Effector memory CD8-positive, alpha-beta T cell (primary cell): ENCODE results near the gene MAOA.
"Not testable (repeated sequence)": the region's sequence is repeated elsewhere in the genome, so short reads cannot be mapped to it uniquely, and the experiment has no call there.

ENCODE experiments used
- ATAC-seq: fragments of 150-1000 bp; cut with Tn5 transposase; replicated peaks from 2 replicates; pipeline ENCODE4 v1.10.0; 2021; ENCODE audit warnings: mild to moderate bottlenecking, moderate library complexity
- DNase-seq, 3 experiments: peaks; one replicate each; pipeline ENCODE4 v3.0.0; 2021
- H3K27ac Mint-ChIP-seq, 2 donors: one replicate each; pipeline ENCODE4 v1.8.0; 2022; ENCODE audit warnings: mild to moderate bottlenecking in 2 of 2, mixed read lengths in 2 of 2, moderate library complexity in 2 of 2
- H3K27me3 Mint-ChIP-seq, 2 donors: one replicate each; pipeline ENCODE4 v1.8.0; 2022; ENCODE audit warnings: mixed read lengths in 2 of 2
- H3K36me3 Mint-ChIP-seq: one replicate; pipeline ENCODE4 v1.8.0; 2022; ENCODE audit warnings: mild to moderate bottlenecking, moderate library complexity, mixed read lengths; ENCODE audit not compliant: insufficient read depth
- H3K4me1 Mint-ChIP-seq, 2 donors: one replicate each; pipeline ENCODE4 v1.8.0; 2022; ENCODE audit warnings: low read depth in 2 of 2, mixed read lengths in 2 of 2
- H3K4me3 Mint-ChIP-seq, 2 donors: one replicate each; pipeline ENCODE4 v1.8.0; 2022; ENCODE audit warnings: mild to moderate bottlenecking in 2 of 2, mixed read lengths in 2 of 2, moderate library complexity in 2 of 2
- H3K9me3 Mint-ChIP-seq, 2 donors: one replicate each; pipeline ENCODE4 v1.8.0; 2022; ENCODE audit warnings: mixed read lengths in 2 of 2

Gene MAOA

DNA sequence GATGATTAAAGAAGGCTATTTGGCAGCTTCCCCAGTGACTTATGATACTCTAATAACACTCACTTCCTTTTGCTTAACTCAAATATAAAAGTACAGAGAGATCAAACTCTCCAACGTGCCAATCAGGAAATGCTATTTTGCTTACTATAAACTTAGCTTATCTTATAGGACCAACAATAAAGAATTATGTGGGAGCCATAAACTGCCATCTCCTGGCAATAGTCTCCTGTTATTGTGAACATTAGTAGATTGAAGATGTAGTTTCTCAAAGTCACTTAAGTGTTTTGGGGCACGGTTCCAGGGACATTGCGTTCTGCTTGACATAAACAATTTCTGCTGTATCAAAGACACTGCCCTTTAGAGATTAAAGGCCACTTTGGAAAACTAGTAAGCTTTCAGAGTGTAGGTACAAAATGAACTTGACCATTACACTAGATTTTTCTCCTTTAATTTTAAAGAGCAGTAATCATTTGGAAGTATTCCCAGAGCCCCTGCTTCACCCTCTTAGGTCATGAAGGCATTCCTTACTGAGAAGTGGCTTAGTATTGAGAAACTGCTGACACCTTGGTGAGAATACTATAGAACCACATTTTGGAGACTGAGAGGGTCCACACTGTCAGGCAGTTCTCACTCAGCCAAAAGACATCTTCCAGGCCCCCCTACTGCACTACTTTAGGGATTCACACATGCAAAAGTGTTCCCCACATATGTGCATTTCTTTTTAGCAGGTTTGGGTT lies 51.9 kb downstream of the MAOA start:
- Mint-ChIP-seq H3K4me3 (no peak overlapping the region), H3K9me3 (no peaks in the 10 kb centered on the region), H3K27ac (no peak overlapping the region), H3K4me1 (no peaks in the 10 kb centered on the region), H3K27me3 (peaks cover 5 to 8% of the 10 kb centered on the region in 2 donors), H3K36me3 (no peaks in the 10 kb centered on the region)
- ATAC-seq: no peak
- DNase-seq: no peak

GRCh38 chrX:43716144-43716543 lies 60.0 kb downstream of the MAOA start:
- no peaks in the 10 kb centered on the region for H3K4me1 Mint-ChIP-seq
- no peaks in the 10 kb centered on the region for H3K9me3 Mint-ChIP-seq
- H3K4me3 Mint-ChIP-seq: no peak overlapping the region
- DNase-seq: no peak
- no peaks in the 10 kb centered on the region for H3K27me3 Mint-ChIP-seq
- no peak overlapping the region for H3K27ac Mint-ChIP-seq
- no peaks in the 10 kb centered on the region for H3K36me3 Mint-ChIP-seq
- ATAC-seq: no peak

DNA sequence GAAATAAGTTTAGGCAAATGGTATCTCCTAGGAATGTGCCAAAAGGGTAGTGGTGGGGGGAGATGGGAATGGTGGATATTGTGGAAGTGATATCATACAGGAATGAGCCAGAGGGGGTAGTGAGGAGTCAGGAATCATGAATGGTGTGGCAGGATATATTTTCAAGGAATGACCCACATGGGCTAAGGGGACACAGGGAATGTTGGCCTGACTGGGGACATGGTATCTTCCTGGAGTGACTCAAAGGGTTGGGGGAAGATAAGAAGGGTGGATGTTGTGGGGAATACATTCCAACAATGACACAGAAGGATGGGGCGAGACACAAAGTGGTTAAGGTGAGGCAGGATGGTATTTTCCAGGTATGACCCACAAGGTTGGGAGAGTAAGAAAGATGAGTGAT lies 60.6 kb downstream of the MAOA start:
- H3K4me1 Mint-ChIP-seq: no peaks in the 10 kb centered on the region
- H3K27ac Mint-ChIP-seq: no peak overlapping the region
- H3K9me3 Mint-ChIP-seq: no peaks in the 10 kb centered on the region
- no peaks in the 10 kb centered on the region for H3K36me3 Mint-ChIP-seq
- ATAC-seq: no peak
- no peak for DNase-seq
- no peak overlapping the region for H3K4me3 Mint-ChIP-seq
- H3K27me3 Mint-ChIP-seq: no peaks in the 10 kb centered on the region

- H3K27ac Mint-ChIP-seq: no peak overlapping the region
- H3K4me1 Mint-ChIP-seq: no peaks in the 10 kb centered on the region
- no peaks in the 10 kb centered on the region for H3K27me3 Mint-ChIP-seq
- ATAC-seq (no peak), DNase-seq (no peak)
- no peaks in the 10 kb centered on the region for H3K36me3 Mint-ChIP-seq
- no peak overlapping the region for H3K4me3 Mint-ChIP-seq
- H3K9me3 Mint-ChIP-seq: no peaks in the 10 kb centered on the region
Measured at GRCh38 chrX:43717161-43717560, 61.1 kb downstream of the MAOA start.

GRCh38 chrX:43718081-43718480 lies 62.0 kb downstream of the MAOA start:
- ATAC-seq (no peak), DNase-seq (no peak)
- H3K27ac Mint-ChIP-seq: no peak overlapping the region

DNA sequence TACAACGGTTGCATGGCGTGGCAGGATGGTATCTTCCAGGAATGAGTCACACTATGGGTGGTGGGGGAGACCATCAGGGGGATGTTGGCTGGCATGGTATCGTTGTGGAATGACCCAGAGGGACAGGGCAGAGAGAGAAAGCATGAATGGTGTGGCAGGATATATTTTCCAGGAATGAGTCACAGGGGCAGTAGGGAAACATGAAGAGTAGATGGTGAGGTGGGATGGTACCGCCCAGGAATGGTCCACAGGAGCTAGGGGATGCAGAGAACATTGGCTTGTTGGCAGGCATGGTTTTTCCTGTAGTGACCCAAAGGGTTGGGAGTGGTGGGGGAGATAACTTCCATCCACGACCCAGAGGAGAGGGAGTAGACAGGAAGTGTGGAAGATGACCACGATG lies 62.4 kb downstream of the MAOA start:
- H3K4me1 Mint-ChIP-seq: no peaks in the 10 kb centered on the region
- no peak overlapping the region for H3K27ac Mint-ChIP-seq
- H3K27me3 Mint-ChIP-seq: no peaks in the 10 kb centered on the region
- H3K36me3 Mint-ChIP-seq: no peaks in the 10 kb centered on the region
- no peak overlapping the region for H3K4me3 Mint-ChIP-seq
- DNase-seq (no peak), ATAC-seq (no peak)
- no peaks in the 10 kb centered on the region for H3K9me3 Mint-ChIP-seq

More at GRCh38 chrX:43718081-43718480, 62.0 kb downstream of the MAOA start:
- Mint-ChIP-seq H3K4me3 (no peak overlapping the region), H3K27me3 (no peaks in the 10 kb centered on the region), H3K36me3 (no peaks in the 10 kb centered on the region), H3K4me1 (no peaks in the 10 kb centered on the region), H3K9me3 (no peaks in the 10 kb centered on the region)

GRCh38 chrX:43718956-43719355 lies 62.9 kb downstream of the MAOA start:
- no peak overlapping the region for H3K27ac Mint-ChIP-seq
- ATAC-seq: no peak
- H3K9me3 Mint-ChIP-seq: no peaks in the 10 kb centered on the region
- no peaks in the 10 kb centered on the region for H3K27me3 Mint-ChIP-seq
- H3K4me1 Mint-ChIP-seq: no peaks in the 10 kb centered on the region
- H3K4me3 Mint-ChIP-seq: no peak overlapping the region
- DNase-seq: no peak
- H3K36me3 Mint-ChIP-seq: no peaks in the 10 kb centered on the region

DNA sequence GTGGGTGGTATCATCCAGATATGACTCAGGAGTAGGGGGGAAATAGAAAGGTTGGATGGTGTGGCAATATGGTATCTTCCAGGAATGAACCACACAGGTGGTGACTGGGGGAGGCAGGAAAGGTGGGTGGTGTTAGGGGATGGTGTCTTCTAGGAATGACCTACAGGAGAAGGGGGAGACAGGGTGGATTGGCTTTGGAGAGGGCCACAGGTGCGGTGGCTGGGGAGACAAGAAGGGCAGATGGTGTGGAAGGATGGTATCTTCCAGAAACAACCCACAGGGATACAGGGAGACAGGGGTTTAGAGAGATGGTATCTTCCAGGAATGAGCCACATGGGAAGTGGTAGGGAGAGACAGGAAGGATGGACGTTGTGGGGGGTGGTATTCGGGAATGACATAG lies 64.0 kb downstream of the MAOA start:
- Mint-ChIP-seq H3K27me3 (no peaks in the 10 kb centered on the region), H3K4me3 (no peak overlapping the region), H3K9me3 (no peaks in the 10 kb centered on the region), H3K4me1 (no peaks in the 10 kb centered on the region), H3K36me3 (no peaks in the 10 kb centered on the region), H3K27ac (no peak overlapping the region)
- DNase-seq: no peak
- ATAC-seq: no peak

GRCh38 chrX:43720961-43721360 lies 64.9 kb downstream of the MAOA start:
- Mint-ChIP-seq H3K27me3 (no peaks in the 10 kb centered on the region), H3K9me3 (no peaks in the 10 kb centered on the region), H3K4me1 (no peaks in the 10 kb centered on the region), H3K4me3 (no peak overlapping the region), H3K27ac (no peak overlapping the region), H3K36me3 (no peaks in the 10 kb centered on the region)
- DNase-seq (no peak), ATAC-seq (no peak)

GRCh38 chrX:43725227-43725626 lies 69.1 kb downstream of the MAOA start:
- not testable (repeated sequence) for ATAC-seq, H3K4me1 Mint-ChIP-seq, H3K27ac Mint-ChIP-seq, H3K9me3 Mint-ChIP-seq, DNase-seq, H3K4me3 Mint-ChIP-seq, H3K36me3 Mint-ChIP-seq, H3K27me3 Mint-ChIP-seq

- not testable (repeated sequence) for H3K36me3 Mint-ChIP-seq, H3K27ac Mint-ChIP-seq, H3K4me1 Mint-ChIP-seq, ATAC-seq, H3K4me3 Mint-ChIP-seq, H3K9me3 Mint-ChIP-seq, DNase-seq
- peaks cover 7 to 11% of the 10 kb centered on the region in 2 donors for H3K27me3 Mint-ChIP-seq
Measured at GRCh38 chrX:43727254-43727653, 71.2 kb downstream of the MAOA start.

GRCh38 chrX:43728002-43728401 lies 71.9 kb downstream of the MAOA start:
- H3K9me3 Mint-ChIP-seq: no peaks in the 10 kb centered on the region
- no peak overlapping the region for H3K27ac Mint-ChIP-seq
- H3K4me3 Mint-ChIP-seq: no peak overlapping the region
- peaks cover 7 to 11% of the 10 kb centered on the region in 2 donors for H3K27me3 Mint-ChIP-seq
- H3K36me3 Mint-ChIP-seq: no peaks in the 10 kb centered on the region
- H3K4me1 Mint-ChIP-seq: no peaks in the 10 kb centered on the region
- ATAC-seq (no peak), DNase-seq (no peak)

DNA sequence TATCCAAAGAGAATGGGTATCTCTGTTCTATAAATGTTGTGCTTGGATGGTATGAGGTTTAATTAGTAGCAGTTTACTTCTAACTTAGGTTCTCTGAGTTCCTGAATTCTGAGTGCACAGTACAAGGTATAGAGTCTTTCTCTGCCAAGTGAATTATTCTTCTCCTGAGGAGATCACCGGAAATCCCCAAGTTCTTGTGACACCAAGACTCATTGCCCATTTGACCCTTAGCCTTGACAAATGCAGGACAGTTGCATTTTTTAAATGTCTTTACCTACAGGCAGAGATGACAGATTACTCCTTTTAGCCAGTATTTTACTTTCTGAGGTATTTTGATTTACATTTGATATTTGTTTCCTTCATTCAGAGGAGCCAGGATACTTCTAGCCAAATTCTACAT lies 72.9 kb downstream of the MAOA start:
- H3K4me3 Mint-ChIP-seq: no peak overlapping the region
- DNase-seq (no peak), ATAC-seq (no peak)
- H3K27ac Mint-ChIP-seq: no peak overlapping the region
- no peaks in the 10 kb centered on the region for H3K36me3 Mint-ChIP-seq
- no peaks in the 10 kb centered on the region for H3K9me3 Mint-ChIP-seq
- peaks cover 7 to 11% of the 10 kb centered on the region in 2 donors for H3K27me3 Mint-ChIP-seq
- H3K4me1 Mint-ChIP-seq: no peaks in the 10 kb centered on the region

DNA sequence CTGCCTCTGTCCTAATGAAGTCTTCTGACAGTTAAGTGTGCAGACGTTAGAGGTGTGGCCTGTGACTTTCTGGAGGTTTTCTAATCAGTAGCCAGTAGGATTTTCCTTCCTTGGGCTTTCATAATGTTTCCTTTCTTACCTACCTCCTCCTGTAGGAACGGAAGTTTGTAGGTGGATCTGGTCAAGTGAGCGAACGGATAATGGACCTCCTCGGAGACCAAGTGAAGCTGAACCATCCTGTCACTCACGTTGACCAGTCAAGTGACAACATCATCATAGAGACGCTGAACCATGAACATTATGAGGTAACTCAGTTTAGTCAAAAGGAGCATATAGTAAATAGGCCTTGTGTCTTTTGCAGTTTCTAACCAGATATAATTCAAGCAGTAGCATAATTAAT lies 75.0 kb downstream of the MAOA start:
- H3K4me3 Mint-ChIP-seq: no peak overlapping the region
- DNase-seq (no peak), ATAC-seq (no peak)
- H3K4me1 Mint-ChIP-seq: no peaks in the 10 kb centered on the region
- no peaks in the 10 kb centered on the region for H3K36me3 Mint-ChIP-seq
- H3K9me3 Mint-ChIP-seq: no peaks in the 10 kb centered on the region
- H3K27me3 Mint-ChIP-seq: peaks cover 7 to 9% of the 10 kb centered on the region in 2 donors
- no peak overlapping the region for H3K27ac Mint-ChIP-seq

- ATAC-seq: no peak
- H3K27me3 Mint-ChIP-seq: peaks cover 5 to 7% of the 10 kb centered on the region in 2 donors
- DNase-seq: no peak
- H3K36me3 Mint-ChIP-seq: no peaks in the 10 kb centered on the region
- H3K9me3 Mint-ChIP-seq: no peaks in the 10 kb centered on the region
- H3K4me3 Mint-ChIP-seq: no peak overlapping the region
- H3K27ac Mint-ChIP-seq: no peak overlapping the region
- H3K4me1 Mint-ChIP-seq: no peaks in the 10 kb centered on the region
Measured at GRCh38 chrX:43733699-43734098, 77.6 kb downstream of the MAOA start.
